K562 (cell line): ENCODE data around the gene RDH14. TPM values are rescaled to one million over a fixed set of nuclear protein-coding genes. Genes with fewer than 3 reads are reported as not detected.

Experiments used
- DACH1 ChIP-seq: fragments of 450-650 bp; IDR thresholded peaks from 2 replicates; pipeline ENCODE4 v1.6.1; 2018; ENCODE audit not compliant: partially characterized antibody
- DEAF1 ChIP-seq: fragments of 450-650 bp; formaldehyde crosslinking; IDR thresholded peaks from 2 replicates; pipeline ENCODE4 v1.4.0; 2020; ENCODE audit warnings: mild to moderate bottlenecking, moderate library complexity
- KAT8 ChIP-seq: fragments of 450-650 bp; IDR thresholded peaks from 2 replicates; pipeline ENCODE4 v1.6.1; 2016; ENCODE audit warnings: low read depth, mild to moderate bottlenecking
- NBN ChIP-seq: fragments of 450-650 bp; IDR thresholded peaks from 2 replicates; pipeline ENCODE4 v1.6.1; 2016; ENCODE audit warnings: low read depth, mild to moderate bottlenecking
- RAD21 ChIP-seq, 2 experiments: fragments of 250-450 bp in 1 of 2; fragments of 450-650 bp in 1 of 2; sonication (Bioruptor Pico) in 1 of 2; formaldehyde crosslinking in 1 of 2; IDR thresholded peaks in 1 of 2; conservative IDR thresholded peaks in 1 of 2; 2 replicates each; pipeline versions ENCODE4 v1.4.0 to v1.8.0; 2020 to 2022; ENCODE audit warnings: mild to moderate bottlenecking in 2 of 2, moderate library complexity in 1 of 2
- RBM17 ChIP-seq: fragments of 200-400 bp; formaldehyde crosslinking; IDR thresholded peaks from 2 replicates; pipeline ENCODE4 v1.6.1; 2017; ENCODE audit warnings: low read depth, mild to moderate bottlenecking, low read length, borderline replicate concordance
- RERE ChIP-seq: sonication (generic); formaldehyde crosslinking; IDR thresholded peaks from 2 replicates; pipeline ENCODE4 v1.8.0; 2023; ENCODE audit warnings: missing genetic modification reagents, mild to moderate bottlenecking, borderline replicate concordance
- REST ChIP-seq, 2 experiments: fragments of 450-650 bp; formaldehyde crosslinking in 1 of 2; IDR thresholded peaks; 2 replicates each; pipeline versions ENCODE4 v1.4.0 to v1.6.1; 2014 to 2020; ENCODE audit warnings: mild to moderate bottlenecking in 2 of 2, borderline replicate concordance in 1 of 2, low read depth in 1 of 2
- ZBTB12 ChIP-seq: fragments of 250-450 bp; sonication (Bioruptor Pico); IDR thresholded peaks from 2 replicates; pipeline ENCODE4 v1.4.0; 2020
- polyA plus RNA-seq, 8 experiments: library from polyadenylated mRNA; depleted of rRNA in 4 of 8; stranded (reverse) in 5 of 8; unstranded in 3 of 8; fragments of >200 nt; fragmentation: Nextera tagmentation in 2 of 8; fragmentation: Illumina TruSeq in 1 of 8; extraction: Ambion mirVana in 2 of 8; extraction: Trizol in 1 of 8; gene quantifications; 2 replicates each; pipeline versions ENCODE4 v1.2.1 to v1.2.3, GENCODE V29; 2011 to 2014; ENCODE audit warnings: inconsistent platforms in 1 of 8, missing spikeins in 1 of 8
- total RNA-seq, 7 experiments: library from RNA; depleted of rRNA in 6 of 7; stranded (reverse); fragments of >200 nt in 6 of 7; fragmentation: Illumina TruSeq in 2 of 7; extraction: Trizol in 2 of 7; gene quantifications; 2 replicates each; pipeline versions ENCODE4 v1.2.1 to v1.2.3, GENCODE V29; 2011 to 2021; ENCODE audit warnings: low replicate concordance in 1 of 7

The RDH14 gene
- total and polyA plus RNA-seq, 9 of the 15 experiments (the other 6 are each of a cell fraction or from before 2014, with no cell fraction given): 6.7 to 26.2 (median 20.9) TPM

- TF ChIP-seq REST (IDR thresholded peaks at IDR 0.05; ENCODE audit: borderline replicate concordance) (no peak), REST (CRISPR knock-in tag; IDR thresholded peaks at IDR 0.05; ENCODE audit: low read depth) (peak; percentile 61; the same call in 1 of the 2 replicates), NBN (no peak), RAD21 (CRISPR knock-in tag; conservative IDR thresholded peaks at IDR 0.05 in 1 of 2, IDR thresholded peaks at IDR 0.05 in 1 of 2) (no peak), DEAF1 (CRISPR knock-in tag) (no peak), RBM17 (no peak), DACH1 (no peak), RERE (CRISPR knock-in tag) (no peak), ZBTB12 (peak; percentile 70), KAT8 (no peak)
These were observed at the start of gene RDH14 (continued) for GRCh38 chr2:18560031-18560796.
